Transverse colon (tissue), 3 donors: ENCODE data around the gene CCNDBP1.

Experiments used
- CTCF ChIP-seq, 5 experiments: fragments of 200-600 bp in 3 of 5; fragments of 450-650 bp in 2 of 5; sonication (generic) in 3 of 5; IDR thresholded peaks; 1 replicate in 2 of 5; 2 replicates in 3 of 5; pipeline ENCODE4 v1.5.1; 2016 to 2017; ENCODE audit warnings: antibody characterized with exemption in 5 of 5, inconsistent platforms in 3 of 5, mild to moderate bottlenecking in 2 of 5, moderate library complexity in 1 of 5
- POLR2A ChIP-seq: fragments of 450-650 bp; IDR thresholded peaks from one replicate; pipeline ENCODE4 v1.6.1; 2016; ENCODE audit warnings: antibody characterized with exemption, mild to moderate bottlenecking, moderate library complexity

GRCh38 chr15:43212299-43212698 lies 27.1 kb downstream of the CCNDBP1 start:
- TF ChIP-seq CTCF (IDR thresholded peaks at IDR 0.05) (no peak), POLR2A (no peak)
